Measurements from ENCODE around the gene SLC17A8.

- TF ChIP-seq GATA2 (IDR thresholded peaks at IDR 0.05; ENCODE audit: insufficient read depth, insufficient read length, low read depth, low read length) (no peak), MAX (IDR thresholded peaks at IDR 0.05; ENCODE audit: insufficient read depth, insufficient read length) (no peak)
Observed at GRCh38 chr12:100414739-100415138, 57.9 kb downstream of the SLC17A8 start.

Data from endothelial cell of umbilical vein (primary cell).